GM10847 (cell line): Measurements from ENCODE around the gene FBXW7.

Experiments used
- POLR2A ChIP-seq: IDR thresholded peaks from 2 replicates; pipeline ENCODE4 v1.6.1; 2011; ENCODE audit not compliant: insufficient read length; ENCODE audit errors: extremely low read depth

FBXW7 gene

GRCh38 chr4:152392079-152392478 lies 143.8 kb downstream of the FBXW7 start:
- no peak for TF ChIP-seq POLR2A

GRCh38 chr4:152390216-152390615 lies 145.7 kb downstream of the FBXW7 start:
- no peak for TF ChIP-seq POLR2A

GRCh38 chr4:152389359-152389758 lies 146.5 kb downstream of the FBXW7 start:
- no peak for TF ChIP-seq POLR2A

- no peak for TF ChIP-seq POLR2A
These were observed 150.3 kb downstream of the FBXW7 start for GRCh38 chr4:152385551-152385950.

DNA sequence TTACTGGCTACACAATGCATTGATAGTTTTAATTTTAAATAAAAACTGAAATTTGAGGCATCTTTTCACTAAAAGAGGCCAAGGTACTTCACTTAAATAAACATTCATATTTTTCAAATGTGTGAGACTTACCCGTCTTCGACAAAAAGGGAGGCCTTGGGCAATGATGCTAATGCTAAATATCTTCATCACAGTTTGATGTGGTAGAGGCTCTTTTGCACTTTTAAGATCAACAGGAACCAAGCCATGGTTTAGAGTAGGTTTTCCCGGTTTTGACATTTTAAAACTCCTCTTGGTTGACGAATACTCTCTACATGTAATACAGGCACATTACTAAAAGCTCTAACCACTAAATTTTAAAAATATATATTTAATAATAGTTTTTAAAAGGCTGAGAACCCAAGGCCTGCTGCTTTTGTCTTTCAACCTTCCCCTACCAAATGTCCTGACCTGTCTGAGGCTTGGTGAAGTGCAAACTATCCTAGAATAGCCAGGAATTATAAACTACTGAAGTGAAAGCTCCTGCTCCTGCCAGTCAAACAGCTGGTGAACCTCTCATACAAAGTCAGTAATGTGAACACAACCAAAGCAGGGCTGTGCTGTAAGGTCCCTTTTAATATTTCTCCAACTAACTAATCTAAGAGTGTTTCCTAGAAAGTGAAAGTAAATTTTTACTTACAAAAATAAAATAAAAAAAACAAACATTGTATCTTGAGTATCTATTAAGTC lies 153.7 kb downstream of the FBXW7 start:
- no peak for TF ChIP-seq POLR2A

DNA sequence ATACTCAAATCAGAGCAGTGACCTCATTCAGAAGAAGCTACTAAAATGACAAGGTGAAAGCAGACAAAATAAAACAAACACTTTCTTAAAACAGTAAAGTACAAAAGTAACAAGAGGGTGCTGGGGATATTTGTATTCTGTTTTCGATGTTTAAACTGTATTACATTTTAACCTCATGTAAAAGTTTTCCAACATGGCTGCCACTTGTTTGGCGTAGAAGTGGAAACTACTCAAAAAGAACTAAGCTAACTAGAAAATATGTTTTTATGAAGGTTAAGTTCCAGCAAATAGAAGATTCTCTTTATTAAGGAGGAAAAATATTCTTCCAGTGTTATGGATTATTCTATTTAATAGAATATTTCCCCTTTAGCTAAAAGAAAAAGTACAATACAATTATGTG lies 155.0 kb downstream of the FBXW7 start:
- TF ChIP-seq POLR2A, result no peak

GRCh38 chr4:152380185-152380584 lies 155.7 kb downstream of the FBXW7 start:
- TF ChIP-seq POLR2A, result no peak

- no peak for TF ChIP-seq POLR2A
These were observed 161.1 kb downstream of the FBXW7 start for GRCh38 chr4:152374606-152375285.

DNA sequence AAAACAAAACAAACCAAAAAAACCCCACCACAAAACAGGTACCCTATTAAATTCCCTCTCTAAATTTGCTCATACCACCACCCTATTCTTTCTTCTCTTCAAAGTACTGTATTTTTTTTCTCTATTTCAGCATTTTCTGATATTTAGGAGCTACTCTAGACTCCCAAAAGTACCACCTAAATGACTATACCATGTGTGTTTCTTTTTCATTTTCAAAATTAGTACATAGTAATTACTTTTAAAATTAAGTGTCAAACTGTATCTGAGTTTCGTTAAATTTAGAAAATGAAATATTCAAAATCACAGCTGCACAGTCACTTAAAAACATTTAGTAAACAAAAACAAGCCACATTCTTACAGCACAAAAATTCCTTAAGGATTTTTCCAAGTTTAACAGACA lies 161.7 kb downstream of the FBXW7 start:
- TF ChIP-seq POLR2A, result no peak

- TF ChIP-seq POLR2A, result no peak
These were observed 163.4 kb downstream of the FBXW7 start for GRCh38 chr4:152372444-152372843.

DNA sequence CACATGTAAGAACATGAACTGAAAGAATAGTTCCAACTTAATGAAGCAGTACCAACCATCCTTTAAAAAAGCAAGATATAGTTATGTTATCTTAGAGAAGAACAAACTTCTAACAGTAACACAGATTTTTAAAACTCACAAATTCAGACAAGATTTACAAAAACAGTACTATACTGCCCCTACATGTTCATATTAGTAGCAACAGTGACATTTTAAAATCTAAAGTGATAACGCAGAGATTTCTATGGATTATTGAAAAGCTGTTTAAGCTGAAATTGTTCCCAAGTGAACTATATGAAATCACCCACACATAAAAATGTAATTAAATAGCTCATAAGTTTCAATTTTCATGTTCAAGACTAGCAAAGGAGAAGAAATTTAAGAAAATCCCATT lies 166.0 kb downstream of the FBXW7 start:
- no peak for TF ChIP-seq POLR2A

- no peak for TF ChIP-seq POLR2A
These were observed 166.5 kb downstream of the FBXW7 start for GRCh38 chr4:152369203-152369901.

GRCh38 chr4:152368001-152368400 lies 167.9 kb downstream of the FBXW7 start:
- TF ChIP-seq POLR2A, result no peak

DNA sequence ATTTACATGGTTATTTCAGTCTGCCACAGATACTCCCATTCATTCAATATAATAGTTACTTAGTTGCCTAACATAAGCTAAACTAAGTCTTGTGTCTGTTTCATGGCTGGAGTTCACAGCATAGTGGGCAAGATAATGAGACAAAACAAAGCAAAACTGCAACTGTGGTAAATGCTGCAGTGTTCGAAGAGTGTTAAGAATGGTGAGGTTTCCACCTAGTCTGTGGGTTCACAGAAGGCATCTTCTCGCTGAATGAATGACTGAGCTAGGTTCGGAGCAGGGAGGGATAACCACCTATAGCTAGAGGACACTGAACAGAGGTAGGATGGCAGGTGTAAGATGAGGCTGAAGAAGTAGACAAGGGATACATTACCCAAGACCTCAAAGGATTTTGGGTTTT lies 171.0 kb downstream of the FBXW7 start:
- TF ChIP-seq POLR2A, result no peak

GRCh38 chr4:152364383-152364782 lies 171.5 kb downstream of the FBXW7 start:
- TF ChIP-seq POLR2A, result no peak

DNA sequence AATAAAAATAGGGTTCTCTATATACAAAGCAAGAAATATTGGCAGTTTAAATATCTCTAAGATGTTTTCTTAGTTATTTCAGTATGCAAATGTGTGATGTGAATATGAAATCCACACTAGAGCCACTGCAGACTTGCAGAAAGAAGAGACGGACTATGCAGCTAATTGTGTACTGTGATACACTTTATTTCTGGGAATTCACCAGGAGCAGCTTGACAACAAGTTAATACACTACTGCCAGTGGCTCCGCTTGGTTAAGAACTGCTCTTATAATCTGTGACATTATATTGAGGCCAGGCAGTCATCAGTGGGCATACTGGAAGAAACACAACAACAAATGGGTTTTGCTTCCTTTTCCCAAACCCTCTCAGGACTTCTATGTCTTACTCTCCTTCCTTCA lies 172.0 kb downstream of the FBXW7 start:
- no peak for TF ChIP-seq POLR2A

DNA sequence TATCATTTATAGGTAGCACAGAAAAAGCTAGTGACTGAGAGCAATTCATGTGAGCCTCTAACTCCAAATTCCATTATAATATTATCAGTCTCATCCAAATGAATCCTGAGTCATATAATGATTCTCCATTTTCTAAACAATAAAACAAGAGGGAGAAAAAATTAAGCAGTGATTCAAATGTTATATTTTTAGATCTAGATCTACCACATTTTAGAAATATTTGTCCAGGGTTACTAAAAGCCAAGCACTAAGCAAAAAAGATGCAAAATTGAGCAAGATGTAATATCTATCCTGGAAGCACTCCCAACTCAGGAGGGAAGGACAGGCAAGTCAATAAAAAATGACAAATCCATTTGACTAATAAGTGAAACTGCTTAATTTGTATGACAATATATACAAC lies 172.8 kb downstream of the FBXW7 start:
- no peak for TF ChIP-seq POLR2A

DNA sequence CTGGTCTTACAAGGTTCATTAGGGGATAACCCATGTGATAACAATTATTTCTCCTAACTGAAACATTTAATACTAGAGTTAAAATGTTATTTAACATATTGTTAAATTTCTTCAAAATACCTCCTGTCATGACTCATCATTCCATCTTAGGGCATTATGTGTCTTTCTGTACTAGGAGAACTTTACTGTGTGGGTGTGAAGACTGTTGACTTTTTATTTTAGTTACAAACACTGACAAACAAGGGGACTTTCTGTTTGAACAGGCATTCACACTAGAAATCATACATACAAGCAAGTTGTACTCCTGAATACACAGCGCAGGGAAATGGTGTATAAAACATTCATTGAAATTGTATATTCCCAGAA lies 175.9 kb downstream of the FBXW7 start:
- no peak for TF ChIP-seq POLR2A
